ENCODE results near the gene ADAM22.

Gene ADAM22

GRCh38 chr7:87959336-87959735 lies 25.3 kb downstream of the ADAM22 start:
- DNase-seq (ENCODE audit: low spot score), result no peak

DNA sequence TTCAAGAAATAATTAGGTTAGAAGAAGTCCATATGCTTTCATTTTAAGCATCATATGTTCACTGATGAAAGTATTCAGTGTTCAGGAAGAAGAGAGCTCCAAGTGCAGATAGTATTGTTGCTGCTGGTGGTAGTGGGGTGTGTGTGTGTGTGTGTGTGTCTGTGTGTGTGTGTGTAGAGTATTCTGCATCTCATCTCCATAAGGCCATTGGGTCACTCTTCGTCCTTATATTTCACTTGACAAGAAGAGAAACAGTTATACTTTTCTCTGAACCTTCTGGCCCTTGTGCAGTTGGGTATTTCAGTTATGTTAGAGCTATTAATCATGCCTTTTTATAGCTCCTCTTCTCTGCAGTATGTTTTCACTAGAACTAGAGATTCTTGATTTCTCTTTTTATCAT lies 26.2 kb downstream of the ADAM22 start:
- DNase-seq (ENCODE audit: low spot score), result no peak

DNA sequence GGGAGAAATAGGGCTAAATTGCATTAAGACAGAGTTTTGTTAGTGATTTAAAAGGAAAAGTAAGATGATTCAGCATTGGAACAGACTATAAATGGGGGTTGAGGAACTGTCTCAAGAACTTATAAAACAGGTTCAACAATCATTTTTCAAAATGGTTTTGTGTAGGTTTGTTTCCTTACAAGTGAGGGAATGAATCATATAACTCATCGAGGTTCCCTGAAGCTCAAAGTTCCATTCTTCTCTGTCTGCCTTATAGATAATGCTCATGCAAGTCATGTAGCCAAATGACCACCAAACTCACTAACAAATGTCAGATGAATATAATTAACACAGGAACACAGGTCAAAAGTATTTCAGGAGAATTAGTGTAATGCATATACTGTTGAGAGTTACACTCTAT lies 27.7 kb downstream of the ADAM22 start:
- no peak for DNase-seq (ENCODE audit: low spot score)

DNA sequence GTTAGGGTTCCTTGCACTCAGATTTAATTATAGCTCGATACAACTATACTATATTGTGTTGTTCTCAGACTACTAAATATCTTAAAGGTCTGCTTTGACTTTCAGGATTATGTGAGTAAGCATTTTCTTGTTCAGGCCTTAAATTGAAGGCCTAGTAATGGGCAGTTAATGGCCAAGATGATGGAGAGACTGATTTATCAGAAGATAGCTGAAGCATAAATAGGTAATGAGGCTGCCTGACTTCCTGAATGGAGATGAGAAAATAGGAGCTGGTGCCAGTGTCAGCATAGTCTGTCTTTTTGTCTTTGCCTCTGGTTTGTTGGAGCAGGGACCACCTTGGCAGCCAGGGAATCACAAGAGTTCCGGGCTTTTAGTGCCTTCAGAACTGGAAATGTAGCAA lies 32.2 kb downstream of the ADAM22 start:
- no peak for DNase-seq (ENCODE audit: low spot score)

DNA sequence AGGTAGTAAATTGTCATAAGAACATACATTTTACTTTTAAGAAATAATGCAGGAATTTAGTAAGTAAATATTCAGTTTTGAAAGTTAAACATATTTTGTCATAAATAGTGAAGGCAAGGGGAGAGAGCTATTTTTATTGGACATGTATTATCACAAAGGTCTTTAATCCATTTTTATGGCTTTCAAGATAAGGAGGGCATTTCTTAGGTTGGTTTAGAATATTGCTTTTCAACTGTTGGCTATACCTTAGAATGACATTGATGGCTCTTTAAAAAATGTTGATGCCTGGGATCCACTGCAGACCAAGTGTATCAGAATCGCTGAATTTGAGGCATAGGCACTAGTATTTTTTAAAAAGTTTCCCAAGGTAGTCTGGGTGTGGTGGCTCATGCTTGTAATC lies 34.0 kb downstream of the ADAM22 start:
- no peak for DNase-seq (ENCODE audit: low spot score)

GRCh38 chr7:87982116-87982515 lies 48.1 kb downstream of the ADAM22 start:
- DNase-seq (ENCODE audit: low spot score), result no peak

DNA sequence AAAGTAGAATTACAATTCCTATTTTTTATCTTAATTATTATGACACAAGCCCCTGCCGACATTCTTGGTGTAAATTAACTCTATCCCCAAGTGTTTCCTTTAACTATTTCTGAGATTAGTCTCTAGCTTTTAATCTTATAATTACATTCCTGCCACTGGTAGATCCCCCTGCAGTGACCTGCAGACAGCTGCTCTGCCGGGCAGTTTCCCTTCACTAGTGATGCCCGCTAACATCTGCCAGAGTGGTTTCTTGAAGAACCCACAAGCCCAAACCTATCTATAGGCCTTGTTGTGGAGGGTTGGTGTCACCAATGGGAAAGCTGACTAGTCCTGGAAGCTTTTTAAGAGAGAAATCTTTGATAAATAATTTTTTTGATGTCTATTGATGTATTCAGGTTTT lies 50.0 kb downstream of the ADAM22 start:
- no peak for DNase-seq (ENCODE audit: low spot score)

DNA sequence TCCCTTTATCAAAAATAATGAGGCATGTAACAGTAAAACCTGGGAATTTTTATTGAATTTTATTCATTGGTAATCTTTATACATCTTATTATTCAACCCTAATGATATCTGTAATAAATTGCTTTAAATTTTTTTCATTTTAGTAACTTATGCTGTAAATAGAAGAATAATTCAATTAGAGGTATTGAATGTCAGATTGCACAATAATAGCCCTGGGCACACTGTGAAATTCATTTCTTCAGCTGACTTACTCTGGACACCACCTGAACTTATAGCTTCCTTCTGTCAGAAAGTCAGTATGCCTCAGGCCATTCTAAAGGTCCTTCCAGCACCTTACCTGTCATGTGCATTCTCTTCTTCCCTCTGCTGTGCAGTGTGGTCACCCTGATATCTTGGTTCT lies 59.2 kb downstream of the ADAM22 start:
- DNase-seq (ENCODE audit: low spot score), result no peak

DNA sequence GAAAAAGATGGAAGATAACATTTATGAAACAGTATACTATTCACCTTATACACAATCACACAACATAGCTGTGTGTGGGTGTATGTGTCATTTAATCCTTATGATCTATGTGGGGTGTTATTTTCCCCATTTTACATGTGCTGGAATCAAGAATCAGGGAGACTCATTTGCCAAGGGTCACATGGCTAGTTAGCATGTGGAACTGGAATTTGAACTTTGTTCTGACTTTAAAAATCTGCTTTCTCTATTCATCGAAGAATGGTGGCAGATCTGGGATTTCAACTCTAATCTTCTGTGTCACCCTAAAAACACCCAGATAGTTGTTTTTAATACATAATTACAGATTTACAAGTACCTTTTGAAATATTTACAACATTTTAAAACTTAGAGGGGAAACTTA lies 65.2 kb downstream of the ADAM22 start:
- no peak for DNase-seq (ENCODE audit: low spot score)

GRCh38 chr7:88001744-88002530 lies 67.9 kb downstream of the ADAM22 start:
- no peak for DNase-seq (ENCODE audit: low spot score)

GRCh38 chr7:88002617-88003016 lies 68.6 kb downstream of the ADAM22 start:
- no peak for DNase-seq (ENCODE audit: low spot score)

DNA sequence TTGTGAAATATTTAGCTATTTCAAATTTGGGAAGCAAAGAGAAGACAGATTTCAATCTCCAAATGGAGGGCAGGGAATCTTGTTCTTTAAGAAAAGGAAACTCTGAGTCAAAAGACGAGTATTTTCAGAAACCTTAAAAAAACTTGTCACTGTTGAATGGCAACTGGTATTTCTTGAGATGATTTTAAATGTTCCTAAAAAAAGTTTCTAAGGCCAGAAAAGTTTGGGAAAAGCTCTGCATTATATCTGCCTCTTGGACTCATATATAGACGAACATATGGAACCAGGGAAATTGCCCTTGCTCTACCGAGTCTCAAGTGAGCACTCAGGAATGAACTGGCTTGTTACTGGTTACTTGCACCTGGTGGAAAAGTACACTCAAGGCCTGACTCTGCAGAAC lies 69.5 kb downstream of the ADAM22 start:
- DNase-seq (ENCODE audit: low spot score), result no peak

DNA sequence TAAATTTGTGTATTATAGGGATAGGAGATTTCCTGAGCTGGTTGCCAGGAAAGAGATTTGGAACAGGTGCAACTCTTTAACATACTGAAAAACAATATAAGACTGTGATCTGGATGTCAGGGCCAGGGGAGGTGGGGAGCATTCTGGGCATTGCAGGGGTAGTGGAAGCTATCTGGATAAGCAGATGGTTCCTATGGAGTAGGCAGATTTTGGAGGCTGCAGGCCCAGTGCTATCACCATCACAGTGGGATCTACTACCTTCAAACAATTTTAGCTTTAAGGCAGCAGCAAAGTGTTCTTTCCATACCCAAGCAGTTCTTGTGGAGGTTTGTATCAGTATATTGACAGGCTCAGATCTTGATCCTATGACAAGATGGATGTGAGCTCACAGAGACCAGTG lies 71.1 kb downstream of the ADAM22 start:
- no peak for DNase-seq (ENCODE audit: low spot score)

DNA sequence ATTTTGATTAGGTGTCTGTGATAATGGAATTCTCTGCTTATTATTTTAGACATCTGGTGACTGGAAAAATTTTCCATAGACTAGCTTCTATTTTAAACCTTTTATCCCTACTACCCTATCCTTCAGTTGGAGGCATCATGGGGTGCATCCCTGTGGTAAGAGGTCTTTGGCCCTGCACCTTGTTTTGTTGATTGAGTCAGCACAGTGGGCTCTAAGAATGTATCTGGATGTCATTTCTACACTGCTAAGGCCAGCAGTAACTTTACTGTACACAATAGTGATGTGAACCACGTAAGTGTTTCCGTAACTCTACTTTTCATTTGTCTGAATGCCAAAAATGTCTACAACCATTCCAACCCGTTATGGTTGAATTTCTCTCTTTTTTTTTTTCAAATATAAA lies 75.6 kb downstream of the ADAM22 start:
- DNase-seq (ENCODE audit: low spot score), result no peak

DNA sequence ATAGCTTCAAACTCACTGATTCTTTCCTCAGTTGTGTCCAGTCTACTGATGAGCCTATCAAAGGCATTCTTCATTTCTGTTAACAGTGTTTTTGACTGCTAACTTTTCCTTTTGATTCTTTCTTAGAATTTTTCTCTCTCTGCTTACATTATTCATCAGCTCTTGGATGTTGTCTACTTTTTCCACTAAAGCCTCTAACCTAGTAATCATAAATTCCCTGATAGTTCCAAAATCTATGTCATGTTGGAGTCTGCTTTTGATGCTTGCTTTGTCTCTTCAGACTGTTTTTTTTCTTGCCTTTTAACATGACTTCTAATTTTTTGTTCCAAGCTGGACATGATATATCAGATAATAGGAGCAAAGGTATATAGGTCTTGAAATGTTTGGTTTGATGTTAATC lies 78.0 kb downstream of the ADAM22 start:
- no peak for DNase-seq (ENCODE audit: low spot score)

- DNase-seq (ENCODE audit: low spot score), result no peak
Measured at GRCh38 chr7:88013981-88014380, 79.9 kb downstream of the ADAM22 start.

- DNase-seq (ENCODE audit: low spot score), result no peak
Measured at GRCh38 chr7:88014581-88014980, 80.5 kb downstream of the ADAM22 start.

DNA sequence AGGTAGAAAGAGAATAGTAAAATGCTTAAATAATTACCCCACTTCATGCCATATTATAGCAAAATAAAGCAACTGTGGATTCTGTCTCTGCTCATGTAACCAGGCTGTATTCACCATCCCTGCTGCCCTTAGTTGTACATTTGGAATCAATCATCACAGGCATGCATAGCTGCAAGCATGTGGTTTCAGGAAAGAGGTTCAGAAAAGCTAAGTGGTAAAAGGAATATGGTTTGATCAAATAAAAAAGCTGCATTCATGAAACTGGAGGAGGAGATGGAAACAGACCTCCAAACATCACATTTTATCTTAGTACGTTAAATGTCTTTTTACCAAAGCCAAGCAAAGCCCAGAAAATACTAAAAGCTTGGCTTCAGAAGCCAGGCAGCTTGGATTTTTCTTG lies 81.3 kb downstream of the ADAM22 start:
- DNase-seq (ENCODE audit: low spot score), result no peak

DNA sequence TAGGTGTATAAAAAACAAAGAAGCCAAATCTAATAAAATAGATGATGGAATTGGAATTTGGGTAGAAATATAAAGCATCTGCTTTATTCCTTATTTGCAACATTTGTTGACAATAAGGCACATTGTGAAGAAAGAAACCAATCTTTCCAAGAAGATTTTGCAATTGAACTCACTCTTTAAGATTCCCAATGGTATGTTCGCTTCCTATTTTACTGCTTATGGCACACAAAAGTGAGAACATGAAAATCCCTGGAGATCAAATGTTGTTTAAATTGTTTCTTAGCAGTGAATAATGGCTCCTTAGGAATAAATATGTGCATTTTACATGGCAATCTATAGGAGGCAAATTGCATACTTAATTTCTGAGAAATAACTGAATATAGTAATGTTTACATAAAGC lies 84.5 kb downstream of the ADAM22 start:
- DNase-seq (ENCODE audit: low spot score), result no peak

DNA sequence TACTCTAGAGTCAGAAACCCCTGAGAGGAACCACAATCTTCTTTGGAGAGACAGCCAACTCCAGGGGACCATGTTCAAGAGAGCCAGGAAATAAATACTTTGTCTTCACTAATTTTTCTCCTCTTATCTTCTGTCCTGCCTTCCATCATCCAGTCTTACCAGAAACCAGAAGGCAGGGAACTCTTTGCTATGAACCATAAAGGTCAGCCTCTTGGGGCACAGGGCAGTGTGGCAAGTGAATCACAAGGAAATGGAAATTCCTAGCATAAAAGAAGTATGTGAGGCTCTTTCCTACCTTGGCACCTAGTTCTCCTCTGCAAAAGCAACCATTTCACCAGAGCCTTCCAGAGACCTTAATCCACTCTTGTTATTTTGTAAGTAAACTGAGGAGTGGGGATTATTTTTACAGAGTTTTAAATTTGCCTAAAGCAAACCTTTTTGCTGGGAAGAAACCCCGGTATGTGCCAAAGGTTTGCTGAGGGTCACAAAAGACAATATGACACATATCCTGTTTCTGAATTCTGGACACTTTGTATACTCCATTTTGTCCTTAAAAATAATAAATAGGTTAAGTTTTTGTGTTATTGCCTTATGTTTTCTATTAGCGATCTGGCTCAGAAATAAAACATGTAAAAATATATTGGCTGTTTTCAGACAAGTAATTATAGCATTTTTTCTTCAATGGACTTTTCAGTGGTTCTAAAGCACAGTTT lies 87.1 kb downstream of the ADAM22 start:
- DNase-seq (ENCODE audit: low spot score), result no peak

- DNase-seq (ENCODE audit: low spot score), result no peak
Measured at GRCh38 chr7:88027724-88028123, 93.7 kb downstream of the ADAM22 start.

- no peak for DNase-seq (ENCODE audit: low spot score)
Measured at GRCh38 chr7:88034083-88034695, 100.1 kb downstream of the ADAM22 start.

DNA sequence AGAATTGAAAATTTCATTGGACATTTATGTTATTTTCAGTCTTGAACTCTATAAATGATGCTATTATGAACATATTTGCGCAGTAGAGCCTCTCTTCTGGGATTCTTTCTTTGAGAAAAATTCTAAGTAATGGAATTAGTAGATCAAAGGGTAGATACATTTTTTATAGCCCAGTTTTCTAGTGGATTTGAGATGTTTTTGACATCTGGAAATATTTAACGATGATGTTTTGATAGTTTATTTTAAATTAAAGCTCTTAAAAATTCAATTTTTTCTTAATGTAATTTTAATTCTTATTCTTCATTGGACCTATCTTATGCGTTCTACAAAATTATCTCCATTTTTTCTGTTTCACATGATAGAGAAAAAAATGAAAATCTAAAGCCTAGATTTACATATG lies 103.0 kb downstream of the ADAM22 start:
- no peak for DNase-seq (ENCODE audit: low spot score)
